AG10803 (cell line): ENCODE results near the gene MED16.
"Not testable (repeated sequence)": the region's sequence is repeated elsewhere in the genome, so short reads cannot be mapped to it uniquely, and the experiment has no call there.

ENCODE experiments used
- DNase-seq: peaks from one replicate; pipeline ENCODE4 v3.0.0; 2010; ENCODE audit warnings: low read depth
- H3K4me3 ChIP-seq: 2 replicates; pipeline ENCODE4 v1.5.1; 2011; ENCODE audit warnings: mild to moderate bottlenecking, low read length, control low read depth
- TF ChIP-seq, protein P1 (sequence below): conservative IDR thresholded peaks from 2 replicates; pipeline ENCODE4 v1.5.1; 2011; ENCODE audit warnings: mild to moderate bottlenecking, low read length, control low read depth, inconsistent platforms

MED16 gene

DNA sequence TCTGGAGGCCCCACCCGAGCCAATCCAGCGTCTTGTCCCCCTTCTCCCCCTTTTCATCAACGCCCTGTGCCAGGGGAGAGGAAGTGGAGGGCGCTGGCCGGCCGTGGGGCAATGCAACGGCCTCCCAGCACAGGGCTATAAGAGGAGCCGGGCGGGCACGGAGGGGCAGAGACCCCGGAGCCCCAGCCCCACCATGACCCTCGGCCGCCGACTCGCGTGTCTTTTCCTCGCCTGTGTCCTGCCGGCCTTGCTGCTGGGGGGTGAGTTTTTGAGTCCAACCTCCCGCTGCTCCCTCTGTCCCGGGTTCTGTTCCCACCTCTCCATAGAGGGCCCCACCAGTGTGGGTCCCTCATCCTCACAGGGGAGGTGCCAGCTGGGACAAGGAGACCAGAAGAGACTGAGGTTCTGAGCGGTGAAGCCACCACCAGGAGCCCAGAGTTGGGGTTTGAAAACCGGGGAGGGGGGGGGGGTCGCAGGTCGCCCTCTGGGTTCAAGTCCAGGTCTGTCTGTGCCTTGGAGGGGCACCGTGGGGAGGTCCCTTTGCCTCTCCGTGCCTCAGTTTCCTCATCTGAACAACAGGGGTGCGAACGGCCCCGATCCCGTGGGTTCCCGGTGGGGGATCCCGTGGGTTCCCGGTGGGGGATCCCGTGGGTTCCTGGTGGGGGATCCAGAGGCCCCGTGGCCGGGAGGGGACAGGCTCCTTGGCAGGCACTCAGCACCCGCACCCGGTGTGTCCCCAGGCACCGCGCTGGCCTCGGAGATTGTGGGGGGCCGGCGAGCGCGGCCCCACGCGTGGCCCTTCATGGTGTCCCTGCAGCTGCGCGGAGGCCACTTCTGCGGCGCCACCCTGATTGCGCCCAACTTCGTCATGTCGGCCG lies 40.6 kb downstream of the MED16 start, which contains the start of gene ELANE:
Gene ELANE, plus strand, starts transcription at position 168 of the 878 bp plus-strand sequence. Its CDS starts 26 bp downstream, at position 194.
- peak within 1 kb of the TSS; percentile 44 for H3K4me3 ChIP-seq
- DNase-seq, result no peak
- TF ChIP-seq, protein P1, sequence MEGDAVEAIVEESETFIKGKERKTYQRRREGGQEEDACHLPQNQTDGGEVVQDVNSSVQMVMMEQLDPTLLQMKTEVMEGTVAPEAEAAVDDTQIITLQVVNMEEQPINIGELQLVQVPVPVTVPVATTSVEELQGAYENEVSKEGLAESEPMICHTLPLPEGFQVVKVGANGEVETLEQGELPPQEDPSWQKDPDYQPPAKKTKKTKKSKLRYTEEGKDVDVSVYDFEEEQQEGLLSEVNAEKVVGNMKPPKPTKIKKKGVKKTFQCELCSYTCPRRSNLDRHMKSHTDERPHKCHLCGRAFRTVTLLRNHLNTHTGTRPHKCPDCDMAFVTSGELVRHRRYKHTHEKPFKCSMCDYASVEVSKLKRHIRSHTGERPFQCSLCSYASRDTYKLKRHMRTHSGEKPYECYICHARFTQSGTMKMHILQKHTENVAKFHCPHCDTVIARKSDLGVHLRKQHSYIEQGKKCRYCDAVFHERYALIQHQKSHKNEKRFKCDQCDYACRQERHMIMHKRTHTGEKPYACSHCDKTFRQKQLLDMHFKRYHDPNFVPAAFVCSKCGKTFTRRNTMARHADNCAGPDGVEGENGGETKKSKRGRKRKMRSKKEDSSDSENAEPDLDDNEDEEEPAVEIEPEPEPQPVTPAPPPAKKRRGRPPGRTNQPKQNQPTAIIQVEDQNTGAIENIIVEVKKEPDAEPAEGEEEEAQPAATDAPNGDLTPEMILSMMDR, result no peak

DNA sequence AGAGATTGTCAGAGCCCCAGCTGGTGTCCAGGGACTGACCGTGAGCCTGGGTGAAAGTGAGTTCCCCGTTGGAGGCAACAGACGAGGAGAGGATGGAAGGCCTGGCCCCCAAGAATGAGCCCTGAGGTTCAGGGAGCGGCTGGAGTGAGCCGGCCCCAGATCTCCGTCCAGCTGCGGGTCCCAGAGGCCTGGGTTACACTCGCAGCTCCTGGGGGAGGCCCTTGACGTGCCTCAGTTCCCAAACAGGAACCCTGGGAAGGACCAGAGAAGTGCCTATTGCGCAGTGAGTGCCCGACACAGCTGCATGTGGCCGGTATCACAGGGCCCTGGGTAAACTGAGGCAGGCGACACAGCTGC lies 42.0 kb downstream of the MED16 start:
- TF ChIP-seq, protein P1, result no peak
- peak overlapping the region; percentile 44 for H3K4me3 ChIP-seq
- DNase-seq, result no peak

DNA sequence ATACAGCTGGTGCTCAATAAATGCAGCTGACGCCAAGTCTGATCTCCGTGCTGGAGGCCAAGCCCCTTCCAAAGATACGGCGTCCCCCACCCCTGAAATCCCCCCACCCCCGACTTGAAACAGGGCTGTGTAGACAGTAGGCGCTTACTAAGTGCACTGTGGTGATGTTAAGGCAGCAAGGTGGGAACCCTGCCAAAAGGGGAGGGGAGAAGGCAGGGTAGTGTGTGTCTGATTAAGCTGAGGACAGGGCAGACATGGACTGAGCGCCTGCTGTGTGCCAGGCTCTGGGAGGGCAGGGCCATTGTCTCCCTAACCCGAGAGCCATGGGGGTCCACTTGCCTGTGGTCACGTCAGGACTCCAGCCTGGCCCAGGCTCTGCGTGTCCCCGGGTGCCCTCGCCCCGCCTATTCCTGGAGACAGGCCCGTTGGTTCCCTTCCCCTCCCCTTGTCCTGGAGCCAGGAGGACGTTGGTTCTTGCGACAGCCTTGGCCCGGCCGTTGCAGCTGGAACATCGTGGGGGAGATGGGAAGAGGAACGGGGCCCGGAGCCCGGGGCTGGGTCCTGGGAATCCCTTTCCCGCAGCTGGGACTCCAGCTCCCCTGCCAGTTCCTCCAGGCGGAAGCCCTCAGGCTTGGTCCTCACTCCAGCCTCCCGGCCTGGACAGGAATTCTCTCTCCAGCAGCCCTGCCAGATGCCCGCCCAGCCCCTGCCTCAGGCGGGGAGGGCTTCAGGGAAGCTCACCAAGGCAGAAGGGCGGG lies 42.6 kb downstream of the MED16 start:
- TF ChIP-seq, protein P1, result no peak
- peak; percentile 95 for DNase-seq
- peak overlapping the region; percentile 44 for H3K4me3 ChIP-seq

DNA sequence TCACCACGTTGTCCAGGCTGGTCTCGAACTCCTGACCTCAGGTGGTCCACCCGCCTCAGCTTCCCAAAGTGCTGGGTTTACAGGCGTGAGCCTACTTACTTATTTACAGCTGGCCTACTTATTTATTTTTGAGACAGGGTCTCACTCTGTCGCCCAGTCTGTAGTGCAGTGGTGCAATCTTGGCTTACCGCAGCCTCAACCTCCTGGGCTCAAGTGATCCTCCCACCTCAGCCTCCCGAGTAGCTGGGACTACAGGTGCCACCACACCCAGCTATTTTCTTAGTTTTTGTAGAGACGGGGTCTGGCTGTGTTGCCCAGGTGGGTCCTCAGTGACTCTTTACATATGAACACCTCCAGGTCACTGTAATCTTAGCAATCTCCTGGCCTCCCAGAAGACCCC lies 43.8 kb downstream of the MED16 start:
- not testable (repeated sequence) for H3K4me3 ChIP-seq, DNase-seq

DNA sequence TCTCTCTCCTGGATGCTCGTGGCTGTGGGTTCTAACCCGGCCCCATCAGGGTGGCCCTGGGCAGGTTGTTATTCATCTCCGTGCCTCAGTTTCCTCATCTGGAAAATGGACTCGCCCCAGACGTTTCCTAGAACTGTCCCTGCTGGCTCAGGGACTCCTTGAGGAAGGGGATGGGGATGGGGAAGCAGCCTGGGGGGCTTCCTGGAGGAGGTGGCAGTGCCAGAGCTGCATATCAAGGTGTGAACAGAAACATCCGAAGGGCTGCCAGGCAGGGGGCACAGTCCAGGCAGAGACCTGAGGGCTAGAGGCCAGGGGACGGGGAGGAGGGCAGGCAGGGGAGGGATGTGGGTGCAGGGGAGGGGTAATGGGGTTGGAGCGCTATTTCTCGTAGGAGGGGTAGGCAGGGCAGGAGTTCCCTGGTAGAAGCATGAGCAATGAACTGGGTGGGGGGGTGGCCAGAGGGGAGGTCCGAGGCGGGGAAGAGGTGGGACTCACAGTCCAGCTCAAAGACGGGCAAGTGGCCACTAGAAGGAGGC lies 44.5 kb downstream of the MED16 start:
- DNase-seq, result no peak
- TF ChIP-seq, protein P1, result no peak
- H3K4me3 ChIP-seq, result no peak overlapping the region

DNA sequence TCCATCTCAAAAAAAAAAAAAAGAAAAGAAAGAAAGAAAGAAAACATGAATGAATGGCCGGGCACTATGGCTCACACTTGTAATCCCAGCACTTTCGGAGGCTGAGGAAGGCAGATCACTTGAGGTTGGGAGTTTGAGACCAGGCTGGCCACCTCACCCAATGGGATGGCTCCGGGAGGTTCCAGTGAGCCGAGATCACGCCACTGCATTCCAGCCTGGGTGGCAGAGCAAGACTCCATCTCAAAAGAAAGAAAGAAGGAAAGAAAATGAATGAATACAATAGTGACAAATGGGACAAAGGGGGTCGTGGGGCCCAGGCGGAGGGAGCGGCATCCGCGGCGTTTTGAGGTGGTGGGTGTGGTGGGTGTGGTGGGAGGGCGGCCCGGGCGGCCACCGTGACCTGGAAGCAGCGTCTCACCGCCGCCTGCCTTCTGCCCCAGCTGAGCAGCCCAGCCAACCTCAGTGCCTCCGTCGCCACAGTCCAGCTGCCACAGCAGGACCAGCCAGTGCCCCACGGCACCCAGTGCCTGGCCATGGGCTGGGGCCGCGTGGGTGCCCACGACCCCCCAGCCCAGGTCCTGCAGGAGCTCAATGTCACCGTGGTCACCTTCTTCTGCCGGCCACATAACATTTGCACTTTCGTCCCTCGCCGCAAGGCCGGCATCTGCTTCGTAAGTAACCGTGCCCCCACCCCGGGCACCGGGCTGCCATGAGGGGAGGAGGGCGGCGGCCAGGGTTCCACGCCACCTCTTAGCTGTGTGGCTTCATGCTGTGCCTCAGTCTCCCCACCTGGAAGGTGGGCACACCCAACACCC lies 47.1 kb downstream of the MED16 start:
- no peak for DNase-seq
- TF ChIP-seq, protein P1, result no peak
- H3K4me3 ChIP-seq, result no peak overlapping the region

DNA sequence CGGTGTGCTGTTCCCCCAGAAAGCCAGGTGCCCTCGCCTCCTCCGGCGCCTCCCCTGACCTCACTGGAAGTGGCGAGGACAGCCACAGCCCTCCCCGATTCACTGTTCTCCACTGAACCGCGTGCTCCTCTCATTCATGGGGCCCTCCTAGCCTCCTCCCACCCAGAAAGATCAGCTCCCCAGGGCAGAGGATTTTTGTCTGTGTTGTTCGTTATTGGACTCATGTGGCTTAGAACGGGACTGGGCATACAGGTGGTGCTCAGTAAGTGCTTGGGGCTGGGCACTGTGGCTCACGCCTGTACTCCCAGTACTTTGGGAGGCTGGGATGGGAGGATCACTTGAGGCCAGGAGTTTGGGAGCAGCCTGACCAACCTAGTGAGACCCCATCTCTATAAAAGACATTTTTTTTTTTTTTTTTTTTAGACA lies 48.4 kb downstream of the MED16 start:
- H3K4me3 ChIP-seq, result no peak overlapping the region
- no peak for DNase-seq
- TF ChIP-seq, protein P1, result no peak
